HS-5 (cell line): Measurements from ENCODE around the gene KRT7.
A peak's percentile ranks its signal among the peaks of the same experiment; 100 is the strongest.

Experiments used
- DNase-seq: peaks from one replicate; pipeline ENCODE4 v3.0.0-alpha.2; 2012; ENCODE audit warnings: low read depth

KRT7 gene

DNA sequence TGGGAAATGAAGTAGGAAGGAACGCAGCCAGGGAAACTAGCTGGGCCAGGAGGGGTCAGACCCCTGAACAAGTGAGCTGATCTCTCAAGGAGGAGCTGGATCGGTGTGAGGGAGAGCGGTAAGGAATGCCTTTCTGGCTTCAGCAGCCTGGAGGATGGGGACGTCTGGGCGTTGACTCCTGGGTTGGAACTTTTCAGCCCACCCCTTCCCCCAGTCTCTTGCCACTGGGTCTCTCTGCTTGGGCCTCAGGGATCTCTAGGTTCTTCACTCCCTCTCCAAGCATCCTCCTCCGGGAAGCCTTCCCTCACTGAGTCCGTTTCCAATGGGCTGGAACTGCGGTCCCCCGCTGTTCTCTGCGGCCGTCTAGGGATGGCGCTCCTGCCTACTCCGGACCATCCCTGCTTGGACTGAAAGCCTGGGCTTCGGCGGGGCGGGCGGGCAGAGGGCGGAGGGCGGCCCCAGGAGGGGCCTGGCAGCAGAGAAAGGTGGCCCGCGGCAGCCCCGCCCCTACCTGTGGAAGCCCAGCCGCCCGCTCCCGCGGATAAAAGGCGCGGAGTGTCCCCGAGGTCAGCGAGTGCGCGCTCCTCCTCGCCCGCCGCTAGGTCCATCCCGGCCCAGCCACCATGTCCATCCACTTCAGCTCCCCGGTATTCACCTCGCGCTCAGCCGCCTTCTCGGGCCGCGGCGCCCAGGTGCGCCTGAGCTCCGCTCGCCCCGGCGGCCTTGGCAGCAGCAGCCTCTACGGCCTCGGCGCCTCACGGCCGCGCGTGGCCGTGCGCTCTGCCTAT is at the start of gene KRT7:
Gene KRT7, plus strand, starts transcription at position 570 of the 788 bp plus-strand sequence. Its CDS starts 54 bp downstream, at position 624.
- DNase-seq, result no peak

DNA sequence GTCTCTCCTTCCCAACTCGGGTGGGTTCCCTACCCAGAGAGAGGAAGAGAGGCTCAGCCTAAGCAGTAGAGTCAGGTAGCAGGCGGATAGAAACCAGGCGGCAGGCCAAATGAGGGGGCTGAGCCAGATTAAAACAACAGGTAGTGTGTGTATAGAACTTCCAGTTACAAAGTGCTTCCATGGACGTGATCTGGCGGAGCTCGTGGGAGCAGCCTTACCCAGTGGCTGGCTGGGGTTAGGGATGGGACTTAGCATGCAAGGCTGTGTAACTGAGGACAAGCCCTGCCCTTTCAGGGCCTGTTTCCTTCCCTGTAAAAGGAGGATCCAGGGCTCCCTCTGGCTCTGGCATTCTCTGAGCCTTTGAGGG is 49.5 kb upstream of the KRT7 start:
- no peak for DNase-seq

DNA sequence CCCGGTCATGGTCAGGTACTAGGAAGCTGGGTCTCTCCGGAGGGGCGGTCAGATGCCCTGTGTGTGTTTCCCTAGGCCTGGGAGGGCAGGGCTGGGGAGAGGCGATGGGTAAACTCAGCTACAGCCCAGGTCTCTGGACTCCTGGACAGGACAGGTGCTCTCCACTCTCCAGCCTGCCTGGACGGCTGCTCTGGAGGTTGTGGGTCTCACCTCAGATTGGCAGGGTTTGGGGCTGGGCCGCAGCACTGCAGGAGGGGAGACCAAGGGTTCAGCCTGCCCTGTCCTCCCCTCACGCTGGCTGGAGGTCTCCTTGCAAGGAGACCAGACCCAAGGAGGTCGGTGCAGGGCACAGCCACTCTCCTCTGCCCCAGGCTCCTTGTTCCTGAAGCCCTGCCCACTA is 49.1 kb upstream of the KRT7 start:
- DNase-seq, result no peak

DNA sequence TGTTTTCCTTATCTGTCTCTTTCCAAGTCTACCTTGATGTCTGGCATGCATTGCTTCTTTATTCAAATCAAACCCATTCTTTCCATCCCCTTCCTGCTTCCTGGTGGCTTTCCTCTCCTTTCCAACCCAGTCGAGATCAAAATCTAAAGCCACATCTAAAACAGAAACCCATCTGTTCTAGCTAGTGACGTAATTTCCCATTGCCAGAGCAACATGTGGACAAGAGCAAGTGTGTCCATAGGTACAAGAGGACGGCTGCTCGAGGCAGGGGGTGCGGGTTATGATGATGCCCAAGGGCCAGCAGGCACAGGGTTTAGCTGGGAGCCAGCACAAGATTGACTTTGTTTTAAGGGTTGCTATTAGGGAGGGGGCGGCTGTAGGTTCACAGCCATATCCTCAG is 48.2 kb upstream of the KRT7 start:
- DNase-seq, result no peak

DNA sequence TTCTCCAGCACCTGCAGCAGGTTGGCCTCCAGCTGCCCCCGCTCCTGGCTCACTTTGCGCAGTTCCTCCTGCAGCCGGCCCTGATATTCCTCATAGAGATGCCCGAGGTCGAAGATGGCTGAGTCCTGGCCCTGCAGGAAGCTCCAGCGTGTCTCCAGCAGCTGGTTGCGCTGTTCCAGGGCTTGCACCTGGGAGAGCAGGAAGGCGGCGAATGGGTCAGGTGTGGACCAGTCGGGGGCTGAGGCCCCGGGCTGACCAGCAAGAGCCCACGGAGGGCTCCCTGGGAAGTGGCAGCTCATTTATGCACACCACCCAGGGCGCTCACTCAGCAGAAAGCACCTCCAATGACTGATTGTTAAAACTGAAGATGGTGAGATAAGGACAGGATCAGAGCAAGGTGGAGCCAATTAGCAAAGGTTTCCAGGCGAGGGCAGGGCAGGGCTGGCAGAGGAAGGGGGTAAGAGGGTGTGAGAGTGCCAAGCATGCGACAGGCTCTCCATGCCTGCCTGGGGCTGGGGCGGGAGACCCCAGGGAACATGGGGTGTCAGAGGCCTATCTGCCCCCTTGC is 47.6 kb upstream of the KRT7 start:
- DNase-seq, result no peak

DNA sequence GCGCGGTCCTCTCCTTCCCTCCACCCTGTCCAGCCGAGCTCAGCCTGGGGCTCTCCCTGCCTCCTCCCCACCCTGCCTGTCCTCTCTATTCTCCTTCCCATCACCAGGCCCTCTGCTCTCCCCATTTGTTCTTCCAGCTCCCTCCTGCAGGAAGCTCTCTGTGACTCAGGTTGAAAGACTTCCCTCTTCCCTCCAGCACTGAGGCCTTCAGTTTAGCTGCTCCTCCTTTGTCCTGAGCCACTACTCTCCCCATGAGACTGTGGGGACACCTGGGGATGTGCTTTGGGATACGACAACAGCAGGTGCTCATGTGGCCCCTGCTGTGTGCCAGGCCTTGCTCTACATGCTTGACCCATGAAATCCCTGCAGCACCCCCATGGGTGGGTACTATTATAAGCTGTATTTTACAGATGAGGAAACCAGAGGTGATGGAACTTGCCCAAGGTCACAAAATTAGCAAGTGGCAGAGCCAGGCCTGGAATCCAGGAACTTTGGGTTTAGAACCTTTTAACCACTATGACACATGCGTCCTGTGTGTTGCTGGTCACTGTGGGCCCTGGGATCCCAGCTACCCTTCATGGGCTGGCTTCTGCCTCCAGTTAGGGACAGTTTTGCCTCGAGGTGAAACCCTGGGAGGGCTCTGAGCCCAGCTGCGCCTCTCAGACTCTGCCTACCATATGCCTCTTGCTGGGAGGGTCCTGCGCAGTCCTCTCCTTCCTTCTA is 46.8 kb upstream of the KRT7 start:
- DNase-seq, result no peak

DNA sequence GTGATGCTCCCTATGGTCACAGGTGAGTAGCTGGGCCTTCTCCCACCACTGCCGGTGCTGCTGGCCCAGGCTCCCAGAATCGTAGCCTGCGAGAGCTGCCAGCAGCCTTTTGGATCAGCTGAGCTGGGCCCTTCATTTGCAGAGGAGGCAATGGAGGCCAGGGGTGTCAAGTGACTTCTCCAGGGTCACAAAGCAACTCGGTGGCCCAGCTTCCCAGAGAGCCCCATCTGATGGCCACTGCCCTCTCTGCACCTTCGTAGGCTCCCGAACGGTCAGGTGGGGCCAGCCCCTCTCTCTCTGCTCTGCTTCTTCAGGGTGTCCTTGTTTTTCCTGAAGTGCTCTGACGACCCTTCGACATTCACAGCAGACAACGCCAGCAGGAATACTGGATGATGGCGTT is 45.8 kb upstream of the KRT7 start:
- no peak for DNase-seq

DNA sequence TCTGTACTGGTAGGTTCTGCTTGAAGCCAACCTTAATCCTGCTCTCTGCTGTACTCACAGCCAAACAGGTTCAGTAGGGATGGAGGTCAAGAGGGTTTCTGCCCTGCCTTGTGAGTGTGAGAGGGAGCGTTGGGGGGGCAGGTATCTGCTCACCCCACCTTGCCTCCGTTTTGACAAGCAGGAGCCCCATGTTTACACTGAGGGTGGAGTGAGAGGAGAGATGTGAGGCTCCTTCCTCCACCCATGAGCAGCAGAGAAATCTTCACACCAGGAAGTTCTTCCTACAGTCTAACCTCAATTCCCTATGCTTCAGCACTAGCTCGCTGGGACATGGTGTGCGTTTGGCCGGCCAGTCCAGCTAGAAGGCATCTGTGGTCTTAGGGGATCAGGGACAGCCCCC is 45.4 kb upstream of the KRT7 start:
- no peak for DNase-seq

DNA sequence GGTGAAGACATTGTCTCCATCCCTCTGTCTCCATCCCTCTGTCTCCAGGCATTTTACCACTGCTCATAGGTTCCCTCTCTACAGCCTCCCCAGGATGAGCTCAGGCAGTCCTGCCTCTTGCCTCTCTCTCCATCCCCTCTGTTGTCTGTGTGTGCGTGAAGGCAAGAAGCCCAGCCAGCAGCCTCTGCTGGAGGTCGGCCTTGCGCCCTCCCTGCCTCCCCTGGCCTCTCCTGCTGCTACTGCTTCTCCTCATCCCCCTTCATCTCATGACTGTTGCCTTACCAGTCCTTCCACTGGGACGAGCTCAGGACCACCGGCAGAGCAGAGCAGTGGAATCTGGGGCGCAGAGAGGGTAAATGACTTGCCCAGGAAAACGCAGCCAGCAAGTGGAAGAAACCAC is 44.4 kb upstream of the KRT7 start:
- DNase-seq, result no peak

DNA sequence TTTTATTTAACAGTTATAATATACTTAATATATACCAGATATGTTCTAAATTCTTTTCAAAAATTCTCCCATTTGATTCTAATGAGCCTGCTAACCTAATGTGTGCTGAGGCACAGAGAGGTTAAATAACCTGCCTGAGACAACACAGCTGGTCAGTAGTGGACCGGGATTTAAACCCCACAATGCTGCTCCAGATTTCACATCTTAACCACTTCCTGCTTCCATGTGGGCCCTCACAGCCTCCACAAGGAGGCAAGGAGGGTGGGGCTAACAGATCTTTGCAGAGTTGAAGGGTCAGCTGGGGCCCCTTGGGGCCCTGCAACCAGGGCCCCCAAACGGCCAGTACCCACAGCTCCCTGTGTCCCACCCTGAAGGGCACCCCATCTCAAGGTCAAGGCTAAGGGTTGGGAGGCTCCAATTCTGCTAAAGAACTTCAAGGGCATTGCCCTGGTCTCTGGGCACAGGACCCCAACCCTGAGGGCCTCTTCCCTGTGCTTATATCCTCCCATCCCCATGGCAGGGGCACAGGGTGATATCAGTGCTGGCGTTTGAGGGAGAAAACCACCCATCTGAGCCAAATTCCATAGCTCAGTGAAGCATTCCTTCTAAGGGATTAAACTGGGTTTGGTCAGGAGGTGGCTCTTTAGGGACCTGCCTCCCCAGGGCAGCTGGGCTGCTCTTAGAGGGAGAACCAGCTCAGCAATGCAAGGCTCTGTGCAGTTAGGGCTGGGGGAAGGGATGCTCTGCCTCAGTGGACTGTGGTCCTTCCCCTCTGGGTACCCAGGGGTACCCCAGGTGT is 43.5 kb upstream of the KRT7 start:
- no peak for DNase-seq

DNA sequence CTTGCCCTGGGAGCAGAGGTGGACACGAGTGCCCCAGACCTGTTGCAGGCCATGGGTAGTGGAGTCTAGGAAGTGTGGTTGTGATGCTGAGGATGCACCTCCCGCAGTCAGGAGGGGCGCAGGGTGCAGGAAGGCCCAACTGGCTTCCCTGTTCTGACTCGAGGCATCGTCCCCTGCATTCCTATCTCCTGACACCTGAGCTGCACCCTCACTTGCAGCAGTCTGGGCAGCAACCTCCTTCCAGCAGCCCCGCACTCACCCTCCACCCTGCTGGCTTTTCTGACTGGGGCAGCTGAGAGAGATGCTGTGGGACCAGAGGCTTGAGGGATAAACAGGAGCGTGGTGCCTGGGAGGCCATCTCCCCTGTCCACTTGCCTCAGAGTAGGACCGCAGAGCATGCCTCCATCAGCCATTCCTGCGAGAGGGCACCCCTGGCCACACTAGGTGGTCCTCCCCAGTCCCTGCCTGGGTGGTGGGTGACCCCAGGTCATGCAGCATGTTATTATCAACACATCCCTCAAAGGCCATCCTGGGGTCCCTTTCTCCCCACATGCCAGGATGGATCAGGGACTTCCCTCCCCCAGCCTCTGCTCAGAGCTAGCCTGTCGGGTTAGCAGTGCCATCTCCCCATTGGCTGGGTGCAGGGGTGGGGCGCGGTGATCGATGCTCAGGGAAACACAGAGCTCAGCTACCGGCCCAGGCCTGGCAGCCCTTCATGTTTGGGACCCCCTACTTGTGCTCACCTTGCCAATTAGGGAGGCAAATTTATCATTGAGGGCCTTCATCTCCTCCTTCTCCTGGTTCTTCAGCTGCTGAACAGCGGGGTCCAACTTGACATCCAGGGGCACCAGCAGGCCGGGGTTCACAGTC is 41.9 kb upstream of the KRT7 start:
- no peak for DNase-seq

DNA sequence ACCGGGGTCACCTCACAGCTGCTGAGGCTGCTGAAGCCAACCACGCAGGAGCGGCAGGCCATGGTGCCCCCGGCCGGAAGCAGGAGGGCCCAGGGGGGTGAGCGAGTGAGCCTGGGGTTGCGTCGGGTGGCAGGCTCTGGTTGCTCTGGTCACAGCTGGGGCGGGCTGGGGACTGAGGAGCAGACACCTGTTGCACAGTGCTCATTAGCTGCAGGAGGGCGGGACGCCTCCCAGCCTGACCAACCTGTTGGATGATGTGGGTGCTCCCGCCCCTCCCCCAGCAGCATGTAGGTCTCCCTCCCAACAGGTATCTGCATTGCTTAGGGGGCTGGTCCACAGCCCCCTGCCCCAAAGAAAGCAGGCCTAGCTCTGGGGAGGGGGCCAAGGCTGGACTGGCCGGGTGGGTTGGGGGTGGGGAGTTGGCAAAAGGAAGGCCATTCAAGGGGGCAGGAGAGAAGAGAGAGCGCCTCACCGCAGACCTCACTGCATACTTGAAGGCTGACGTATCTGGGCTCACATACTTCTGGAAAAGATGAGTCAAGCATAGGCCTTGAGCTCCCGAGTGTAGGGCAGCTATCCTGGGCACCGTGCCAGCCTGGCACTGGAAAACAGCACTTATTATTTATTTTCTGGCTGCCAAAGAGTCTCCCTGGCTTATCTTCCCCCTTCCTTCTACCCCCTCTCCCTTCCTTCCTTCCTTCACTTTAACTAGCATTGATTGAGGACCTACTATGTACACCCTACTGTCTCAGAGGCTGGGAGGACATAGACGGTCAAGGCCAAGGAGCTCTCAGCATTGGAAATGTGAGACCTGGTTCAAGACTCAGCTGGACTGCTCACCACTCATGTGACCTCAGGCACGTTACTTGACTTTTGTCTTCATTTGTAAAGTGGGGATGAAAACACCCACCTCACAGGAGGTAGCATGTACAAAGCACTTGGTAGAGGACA is 40.9 kb upstream of the KRT7 start, which contains the start of gene KRT80:
Gene KRT80, minus strand, starts transcription at position 174 of the 951 bp plus-strand sequence. Its CDS starts 112 bp downstream, at position 62.
- peak; percentile 96 for DNase-seq

DNA sequence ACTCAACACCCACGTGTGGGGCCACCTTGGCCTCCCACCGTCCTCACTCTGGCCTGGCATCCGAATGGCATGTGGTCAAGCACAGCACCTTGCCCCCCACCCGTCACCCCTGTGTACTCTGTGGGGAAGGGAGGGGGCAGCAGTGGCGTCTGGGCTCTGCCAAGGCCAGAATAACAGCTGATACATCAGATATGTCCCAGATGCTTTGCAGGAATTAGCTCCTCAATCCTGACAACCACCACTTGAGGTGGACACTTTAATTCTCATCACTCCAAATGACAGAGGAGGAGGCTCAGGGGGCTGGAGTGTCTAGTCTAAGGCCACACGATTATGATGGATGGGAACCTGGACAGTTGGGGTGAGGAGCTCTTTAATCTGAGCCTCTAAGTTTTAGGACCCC is 39.5 kb upstream of the KRT7 start:
- DNase-seq, result no peak

DNA sequence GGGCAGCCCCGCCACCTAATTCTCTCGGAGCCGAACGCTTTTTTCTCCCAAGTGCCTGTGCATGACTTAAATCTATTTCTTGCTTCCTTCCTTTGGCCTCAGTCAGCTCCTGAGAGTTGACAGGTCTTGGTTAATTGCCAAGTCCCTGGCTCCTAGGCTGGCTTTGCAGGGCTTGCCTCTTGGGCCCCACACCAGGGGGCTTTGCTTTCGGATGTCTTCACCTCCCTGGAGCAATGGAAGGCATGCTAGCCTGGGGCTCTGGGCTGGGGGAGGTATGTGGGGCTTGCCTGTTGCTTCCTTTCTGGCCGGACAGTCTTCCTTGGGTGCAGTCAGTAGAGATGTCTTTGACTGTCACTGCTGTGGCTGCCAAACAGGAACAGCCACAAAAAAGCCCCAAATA is 39.1 kb upstream of the KRT7 start:
- DNase-seq, result no peak

DNA sequence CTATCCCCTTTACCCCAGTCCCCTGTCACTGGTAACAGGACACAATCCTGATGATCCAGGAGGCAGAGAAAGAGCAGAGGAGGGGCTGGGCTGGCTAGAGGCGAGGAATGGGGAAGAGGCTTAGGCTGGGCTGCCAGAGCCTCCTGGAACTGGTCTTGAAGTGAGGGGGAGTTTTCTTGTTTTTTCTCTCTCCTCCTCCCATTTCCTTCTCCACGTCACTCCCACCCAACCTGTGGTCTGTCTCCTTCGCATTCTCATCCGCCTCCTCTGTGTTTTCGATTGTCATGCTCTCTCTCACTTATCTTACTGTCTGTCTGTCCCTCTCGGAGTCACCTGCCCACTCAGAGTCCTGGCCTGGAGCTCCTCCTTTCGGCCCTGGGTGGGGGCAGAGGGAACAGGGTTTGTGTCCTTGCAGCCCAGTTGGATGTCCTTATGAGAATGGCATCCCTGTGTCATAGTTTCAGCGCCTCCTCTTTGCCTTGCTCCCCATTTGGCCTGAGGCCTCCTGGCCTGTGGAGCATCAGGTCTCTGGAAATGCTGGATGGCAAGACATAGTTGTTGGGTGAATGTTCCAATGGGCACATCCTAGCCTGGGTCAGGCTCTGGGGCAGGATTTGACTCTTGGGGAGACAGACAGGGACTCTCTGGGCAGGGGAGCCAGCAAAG is 37.8 kb upstream of the KRT7 start:
- no peak for DNase-seq

DNA sequence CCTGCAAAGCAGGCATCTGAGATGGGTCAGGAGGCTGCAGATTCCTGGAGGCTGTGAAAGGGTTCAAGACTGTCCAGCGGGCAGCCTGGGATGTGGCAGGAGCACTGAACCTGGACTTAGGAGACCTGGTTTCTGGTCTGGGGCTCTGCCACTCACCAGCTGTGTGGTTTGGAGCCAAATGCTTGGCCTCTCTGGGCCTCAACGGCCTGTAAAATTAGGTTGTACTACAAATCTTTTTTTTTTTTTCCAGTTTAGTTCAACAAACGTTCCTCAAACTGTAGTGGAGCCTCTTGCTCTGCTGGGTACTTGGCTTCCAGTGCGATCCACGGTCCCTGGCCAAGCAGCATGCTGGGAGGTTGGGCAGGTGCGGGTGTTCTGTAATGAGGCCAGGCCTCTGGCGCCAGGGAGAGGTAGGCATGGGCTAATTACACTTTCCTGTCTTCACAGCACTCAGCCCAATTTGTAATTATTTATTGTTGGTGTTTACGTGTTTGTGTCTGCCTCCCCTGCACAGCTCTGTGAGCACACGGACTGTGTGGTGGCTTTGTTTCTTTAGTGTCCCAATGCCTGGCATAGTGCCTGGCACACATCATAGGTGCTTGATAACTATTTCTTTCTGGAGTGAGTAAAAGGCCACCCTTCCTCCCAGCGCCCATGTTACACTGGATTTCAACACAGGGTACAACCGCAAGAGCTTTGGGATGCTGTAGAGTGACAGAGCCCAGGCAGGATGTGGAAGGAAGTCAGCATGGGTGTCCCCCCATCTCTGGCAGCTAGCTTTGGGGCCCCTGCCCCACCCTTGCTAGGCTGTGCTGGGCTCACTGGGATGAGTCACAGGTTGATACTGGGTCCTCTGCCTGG is 35.4 kb upstream of the KRT7 start:
- no peak for DNase-seq

DNA sequence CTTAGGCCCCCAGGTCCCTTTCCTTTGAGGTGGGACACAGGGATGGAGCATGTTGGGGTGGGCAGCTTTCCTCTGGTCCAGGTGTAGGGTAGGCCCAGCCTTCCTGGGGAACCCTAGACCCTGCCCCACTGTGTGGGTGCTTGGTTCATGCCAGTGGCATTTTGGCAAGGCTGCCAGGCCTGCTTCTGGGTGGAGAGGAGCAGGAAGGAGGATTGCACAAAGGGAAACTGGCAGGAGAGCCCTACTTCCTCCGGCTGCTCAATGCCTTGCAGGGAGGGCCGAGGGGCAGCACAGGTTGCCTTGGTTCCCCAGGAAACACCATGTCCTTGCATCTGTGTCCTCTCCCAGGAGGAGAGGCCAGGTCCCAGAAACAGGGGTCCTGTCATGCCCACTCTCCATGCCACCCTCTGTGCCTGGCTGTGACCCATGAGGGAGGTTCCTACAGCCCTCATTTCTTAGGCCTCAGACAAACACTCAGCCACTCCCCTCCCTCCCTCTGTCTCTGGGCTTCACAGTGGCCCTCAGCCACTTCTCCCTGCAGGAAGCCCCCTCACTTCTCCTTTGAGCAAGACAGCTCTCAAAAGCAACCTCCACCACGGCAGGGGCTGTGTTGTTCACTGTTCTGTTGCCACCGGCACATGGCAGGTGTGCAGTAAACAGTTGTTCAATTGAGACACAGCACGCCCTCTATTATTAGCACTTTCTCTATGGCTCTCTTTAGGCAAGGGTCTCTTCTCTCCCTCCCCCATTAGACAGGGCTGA is 34.4 kb upstream of the KRT7 start:
- DNase-seq, result no peak
